Activated T-cell treated with anti-CD3 and anti-CD28 coated beads for 48 hours (primary cell): ENCODE results near the gene CDV3.
"Not testable (repeated sequence)": the region's sequence is repeated elsewhere in the genome, so short reads cannot be mapped to it uniquely, and the experiment has no call there.

Experiments
- DNase-seq: peaks from one replicate; pipeline ENCODE4 v3.0.0-alpha.2; 2020; ENCODE audit warnings: low read depth

The CDV3 gene

GRCh38 chr3:133573629-133574194 lies at the start of gene CDV3:
CDV3 (plus strand) TSS chr3:133573686; CDS start chr3:133574045, 359 bp downstream.
- DNase-seq = no peak

DNA sequence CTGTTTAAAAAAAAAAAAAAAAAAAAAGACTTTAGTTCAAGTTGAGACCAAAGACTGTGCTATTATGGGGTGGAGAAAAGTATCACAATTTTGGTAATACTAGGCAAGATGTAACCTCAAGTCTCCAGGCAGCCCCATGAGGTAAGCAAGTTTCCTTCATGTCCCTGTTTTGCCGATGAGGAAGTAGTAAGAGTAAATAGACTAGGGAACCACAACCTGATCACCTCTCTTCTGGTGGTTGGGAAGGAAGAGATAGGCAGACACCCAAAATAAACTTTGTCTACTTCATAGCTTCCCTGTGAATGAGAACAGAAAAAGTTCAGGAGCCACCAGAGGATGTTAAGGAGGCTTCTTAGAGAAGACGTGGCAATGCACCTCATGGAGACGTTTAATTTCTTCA lies 49.7 kb upstream of the CDV3 start:
- not testable (repeated sequence) for DNase-seq

DNA sequence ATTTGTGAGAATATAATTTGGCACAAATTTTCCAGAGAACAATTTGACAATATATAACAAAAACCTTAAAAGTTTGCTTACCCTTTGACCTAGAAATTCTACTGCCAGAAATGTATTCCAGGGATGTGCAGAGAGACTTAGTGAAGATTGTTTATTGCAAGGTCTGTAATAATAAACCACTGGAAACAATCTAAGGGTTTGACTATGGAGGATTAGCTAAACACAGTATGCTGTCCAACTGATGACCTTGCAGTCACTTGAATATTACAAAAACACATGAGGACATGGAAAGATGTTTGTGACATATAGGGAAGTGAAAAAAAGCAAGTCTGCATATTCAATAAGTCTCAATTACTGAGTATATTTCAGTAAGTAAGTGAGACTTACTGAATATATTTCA lies 48.1 kb upstream of the CDV3 start:
- DNase-seq = no peak

GRCh38 chr3:133527081-133527715 lies 46.3 kb upstream of the CDV3 start:
- DNase-seq = no peak

GRCh38 chr3:133529809-133530208 lies 43.7 kb upstream of the CDV3 start:
- DNase-seq = no peak

- DNase-seq = no peak
These were observed 41.5 kb upstream of the CDV3 start for GRCh38 chr3:133531981-133532380.

DNA sequence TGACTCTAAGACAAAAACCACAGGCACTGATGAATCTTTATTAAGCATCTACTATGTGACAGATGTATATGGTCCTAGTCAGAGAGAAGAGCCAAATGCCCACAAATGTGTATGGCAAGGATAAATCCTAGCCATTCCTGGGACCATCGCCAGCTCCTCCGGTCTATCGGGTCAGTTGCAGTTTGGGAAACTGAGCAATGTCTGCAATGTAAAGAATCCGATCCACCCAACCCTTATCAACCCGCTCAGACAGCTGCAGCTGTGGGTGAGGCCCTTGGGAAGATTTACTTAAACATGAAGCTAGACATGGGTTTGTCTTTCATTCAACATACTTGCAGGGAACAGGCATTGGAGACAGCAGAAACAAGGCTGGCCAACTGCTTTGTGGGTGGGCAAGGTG lies 40.5 kb upstream of the CDV3 start:
- no peak for DNase-seq

GRCh38 chr3:133535971-133536881 lies 37.3 kb upstream of the CDV3 start:
- no peak for DNase-seq

- not testable (repeated sequence) for DNase-seq
These were observed 36.4 kb upstream of the CDV3 start for GRCh38 chr3:133537131-133537530.

GRCh38 chr3:133538154-133538553 lies 35.3 kb upstream of the CDV3 start:
- no peak for DNase-seq

DNA sequence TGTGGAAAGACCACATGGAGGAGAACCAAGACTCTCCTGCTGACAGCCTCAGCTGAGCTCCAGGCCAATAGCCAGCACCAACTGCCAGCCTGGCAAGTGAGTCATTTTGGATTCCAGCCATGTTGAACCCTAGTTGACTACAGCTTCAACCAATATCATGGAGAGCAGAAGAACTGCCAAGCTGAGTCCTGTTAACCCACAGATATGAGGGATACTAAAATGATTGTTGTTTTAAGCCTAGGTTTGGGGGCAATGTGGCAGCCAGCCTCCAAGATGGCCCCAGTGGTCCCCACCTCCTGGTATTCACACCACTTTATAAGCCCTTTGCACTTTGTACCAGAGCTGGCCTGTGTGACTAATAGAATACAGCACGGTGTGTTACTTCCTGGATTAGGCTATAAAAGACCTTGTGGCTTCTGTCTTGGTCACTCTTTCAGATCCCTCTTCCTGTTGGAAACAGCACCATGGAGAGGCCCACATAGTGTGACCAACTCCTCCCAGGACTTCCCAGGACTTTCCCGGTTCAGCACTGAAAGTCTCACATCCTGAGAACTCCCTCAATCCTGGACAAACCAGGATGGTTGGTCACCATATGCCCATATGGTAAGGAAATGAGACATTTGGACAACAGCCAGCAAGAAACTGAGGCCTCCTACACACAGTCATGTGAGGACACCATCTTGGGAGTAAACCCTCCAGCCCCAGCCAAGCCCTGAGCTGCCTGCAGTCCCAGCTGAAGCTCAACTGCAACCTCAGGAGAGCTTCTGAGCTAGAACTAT lies 32.4 kb upstream of the CDV3 start:
- DNase-seq = no peak

GRCh38 chr3:133542871-133543270 lies 30.6 kb upstream of the CDV3 start:
- no peak for DNase-seq

- not testable (repeated sequence) for DNase-seq
These were observed 28.5 kb upstream of the CDV3 start for GRCh38 chr3:133544983-133545382.

DNA sequence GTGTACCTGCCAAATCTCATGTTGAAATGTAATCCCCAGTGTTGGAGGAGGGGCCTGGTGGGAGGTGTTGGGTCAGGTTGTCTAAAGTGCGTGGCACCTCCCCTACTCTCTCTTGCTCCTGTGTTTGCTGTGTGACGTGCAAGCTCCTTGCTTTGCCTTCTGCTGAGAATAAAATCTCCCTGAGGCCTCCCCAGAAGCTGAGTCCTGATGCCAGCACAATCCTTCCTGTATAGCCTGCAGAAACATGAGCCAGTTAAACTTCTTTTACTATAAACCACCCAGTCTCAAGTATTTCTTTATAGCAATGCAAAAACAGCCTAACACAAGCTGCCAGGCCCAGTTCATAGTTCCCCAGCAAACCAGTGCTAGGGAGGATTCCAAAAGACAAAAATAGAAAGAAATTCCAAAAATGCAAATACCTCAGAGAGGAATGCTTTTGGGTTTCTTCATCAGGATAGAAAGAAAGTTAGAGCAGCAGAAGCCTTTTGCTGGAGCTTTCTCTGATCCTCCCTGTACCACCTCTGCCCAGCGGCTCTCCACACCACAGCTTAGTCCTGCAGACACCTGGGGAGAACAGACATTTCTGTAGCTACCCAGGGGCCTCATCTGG lies 25.9 kb upstream of the CDV3 start:
- DNase-seq = no peak

DNA sequence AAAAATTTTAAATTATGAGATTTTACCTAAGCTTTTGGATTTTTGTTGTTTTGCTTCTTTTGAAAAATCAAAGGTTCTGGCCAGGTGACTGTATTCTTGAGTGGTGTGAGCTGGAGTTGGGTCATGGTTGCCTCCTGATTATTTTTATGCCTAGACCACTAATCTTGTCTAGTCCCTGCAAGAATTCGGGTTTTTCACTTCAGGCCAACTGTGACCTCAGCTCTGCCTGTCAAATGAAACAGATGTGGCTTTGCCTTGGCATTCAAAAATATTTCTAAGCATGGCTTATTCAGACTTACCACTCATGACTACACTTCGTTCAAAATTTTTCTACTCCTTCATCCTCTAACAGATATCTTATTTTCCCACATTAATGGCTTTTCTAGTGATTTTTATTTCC lies 25.4 kb upstream of the CDV3 start:
- no peak for DNase-seq

GRCh38 chr3:133549565-133549964 lies 23.9 kb upstream of the CDV3 start:
- no peak for DNase-seq

DNA sequence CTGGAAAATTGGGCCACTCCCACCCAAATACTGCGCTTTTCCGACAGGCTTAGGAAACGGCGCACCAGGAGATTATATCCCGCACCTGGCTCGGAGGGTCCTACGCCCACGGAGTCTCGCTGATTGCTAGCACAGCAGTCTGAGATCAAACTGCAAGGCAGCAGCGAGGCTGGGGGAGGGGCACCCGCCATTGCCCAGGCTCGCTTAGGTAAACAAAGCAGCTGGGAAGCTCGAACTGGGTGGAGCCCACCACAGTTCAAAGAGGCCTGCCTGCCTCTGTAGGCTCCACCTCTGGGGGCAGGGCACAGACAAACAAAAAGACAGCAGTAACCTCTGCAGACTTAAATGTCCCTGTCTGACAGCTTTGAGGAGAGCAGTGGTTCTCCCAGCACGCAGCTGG lies 21.9 kb upstream of the CDV3 start:
- not testable (repeated sequence) for DNase-seq

DNA sequence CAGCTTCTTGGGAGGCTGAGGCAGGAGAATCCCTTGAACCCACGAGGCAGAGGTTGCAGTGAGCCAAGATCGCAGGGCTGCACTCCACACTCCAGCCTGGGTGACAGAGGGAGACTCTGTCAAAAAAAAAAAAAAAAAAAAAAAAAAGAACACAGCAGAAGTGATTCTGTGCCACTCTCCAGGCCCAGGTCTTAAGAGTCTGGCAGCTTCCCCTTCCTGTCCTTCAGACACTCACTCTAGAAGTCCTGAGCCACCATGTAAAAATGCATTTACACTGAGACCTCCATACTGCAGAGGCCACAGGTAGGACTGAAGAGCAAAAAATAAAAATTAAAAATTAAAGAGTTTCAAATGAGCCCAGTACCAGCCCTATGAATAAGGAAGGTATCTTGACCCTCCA lies 11.8 kb upstream of the CDV3 start:
- DNase-seq = no peak

DNA sequence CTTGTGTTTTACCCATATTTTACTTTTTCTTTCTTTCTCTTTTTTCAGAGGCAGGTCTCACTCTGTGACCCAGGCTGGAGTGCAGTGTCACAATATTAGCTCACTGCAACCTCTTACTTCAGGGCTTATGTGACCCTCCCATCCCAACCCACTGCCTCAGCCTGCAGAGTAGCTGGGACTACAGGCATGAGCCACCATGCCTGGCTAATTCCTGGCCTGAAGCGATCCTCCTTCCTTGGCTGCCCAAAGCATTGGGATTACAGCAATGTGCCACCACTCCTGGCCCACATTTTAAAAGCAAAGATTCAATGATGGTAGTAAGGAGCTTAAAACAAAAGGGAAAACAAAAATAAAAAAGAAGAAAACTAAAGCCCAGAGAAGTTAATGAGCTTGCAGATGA lies 11.1 kb upstream of the CDV3 start:
- no peak for DNase-seq

DNA sequence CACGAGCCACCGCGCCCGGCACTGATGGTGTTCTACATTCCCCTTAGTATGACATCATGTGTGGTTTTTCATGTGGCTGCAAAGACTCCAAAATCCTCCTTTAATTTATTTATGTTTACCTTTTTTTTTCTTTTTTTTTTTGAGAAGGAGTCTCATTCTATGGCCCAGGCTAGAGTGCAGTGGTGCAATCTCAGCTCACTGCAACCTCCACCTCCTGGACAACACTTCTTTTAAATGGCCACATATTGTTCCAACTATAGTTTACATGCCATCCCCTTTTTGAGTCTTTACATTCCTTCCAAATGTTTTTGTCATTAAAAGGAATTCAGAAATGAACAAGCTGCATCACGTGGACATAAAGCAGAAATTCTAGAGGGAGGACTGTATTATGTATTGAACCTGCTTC lies 10.3 kb upstream of the CDV3 start:
- no peak for DNase-seq

DNA sequence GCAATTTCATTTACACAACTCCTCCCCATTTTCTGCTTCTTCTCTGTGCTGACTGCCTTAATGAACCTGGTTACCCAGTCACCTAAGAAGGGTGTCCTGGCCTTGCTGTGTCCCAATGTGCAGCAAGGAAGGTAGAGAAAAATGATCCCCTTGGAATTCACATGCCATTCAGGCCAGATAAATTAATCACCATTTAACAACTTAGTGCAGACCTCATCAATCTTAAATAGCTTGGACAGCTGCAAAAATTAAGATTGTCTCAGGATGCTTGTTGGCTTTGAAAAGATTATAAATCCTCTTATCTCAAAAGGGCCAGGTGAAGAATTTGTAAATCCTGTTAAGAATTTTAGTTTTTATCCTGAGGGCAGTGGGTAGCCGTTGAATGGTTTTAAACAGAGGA lies 9.7 kb upstream of the CDV3 start:
- no peak for DNase-seq
